HFF-Myc (cell line): ENCODE measurements around the gene RAB7B.

Source experiments
- DNase-seq: peaks from one replicate; pipeline ENCODE4 v3.0.0-alpha.2; 2011; ENCODE audit warnings: low read depth; ENCODE audit errors: extremely low read depth
- H3K4me3 ChIP-seq: replicated peaks from 2 replicates; pipeline ENCODE4 v1.5.1; 2011; ENCODE audit warnings: low read depth, mild to moderate bottlenecking, control low read depth, low read length
- CTCF ChIP-seq: IDR thresholded peaks from 2 replicates; pipeline ENCODE4 v1.5.1; 2012; ENCODE audit warnings: mild to moderate bottlenecking, low read depth, low read length, control low read depth; ENCODE audit errors: missing control alignments

RAB7B gene

DNA sequence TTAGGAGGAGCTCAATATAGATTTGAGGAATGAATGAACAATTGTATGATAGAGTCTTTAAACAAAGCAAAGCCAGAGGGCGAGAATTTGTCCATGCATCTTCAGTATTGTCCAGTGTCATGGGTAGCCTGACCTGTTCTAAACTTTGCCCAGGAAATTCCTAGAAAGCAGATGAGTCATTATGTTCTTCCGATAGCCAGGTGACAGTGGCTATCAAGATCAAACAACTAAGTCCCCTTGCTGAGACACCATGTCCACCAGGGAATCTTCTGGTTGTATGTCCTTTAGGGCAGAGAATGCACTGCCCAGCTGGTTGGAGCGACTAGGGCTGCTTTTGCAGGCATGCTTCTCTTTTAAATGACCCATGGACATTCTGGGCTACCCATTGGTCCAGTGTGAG is 58.1 kb downstream of the RAB7B start:
- H3K4me3 ChIP-seq: no peak overlapping the region
- DNase-seq: no peak
- TF ChIP-seq CTCF: no peak

- DNase-seq: no peak
- no peak overlapping the region for H3K4me3 ChIP-seq
- no peak for TF ChIP-seq CTCF
Measured at GRCh38 chr1:205944525-205944924, 58.7 kb downstream of the RAB7B start.

DNA sequence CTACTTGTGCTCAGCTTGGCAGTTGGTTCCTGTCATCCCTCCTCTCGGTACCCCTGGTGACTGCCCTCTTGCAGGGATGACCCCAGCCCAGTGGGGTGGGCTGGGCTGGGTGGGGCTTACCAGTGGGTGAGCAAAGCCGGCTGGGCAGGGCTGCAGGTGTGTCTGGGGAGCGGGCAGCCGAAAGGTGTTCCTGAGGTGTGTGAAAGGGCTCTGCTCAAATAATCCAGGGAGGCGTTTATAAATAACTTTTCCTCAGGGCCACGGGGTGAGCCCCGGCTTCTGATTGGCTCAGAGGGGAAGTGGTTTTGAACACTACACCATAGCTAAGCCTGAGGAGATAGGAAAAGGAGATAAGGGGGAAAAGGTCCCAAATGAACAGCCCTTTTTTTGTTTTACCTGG is 60.0 kb downstream of the RAB7B start, which contains the start of gene SLC26A9:
SLC26A9 (minus strand) TSS at position 212 of the 400 bp plus-strand sequence. CDS start 7,636 bp downstream, outside the sequence.
- no peak within 1 kb of the TSS for H3K4me3 ChIP-seq
- no peak for DNase-seq
- TF ChIP-seq CTCF: no peak

DNA sequence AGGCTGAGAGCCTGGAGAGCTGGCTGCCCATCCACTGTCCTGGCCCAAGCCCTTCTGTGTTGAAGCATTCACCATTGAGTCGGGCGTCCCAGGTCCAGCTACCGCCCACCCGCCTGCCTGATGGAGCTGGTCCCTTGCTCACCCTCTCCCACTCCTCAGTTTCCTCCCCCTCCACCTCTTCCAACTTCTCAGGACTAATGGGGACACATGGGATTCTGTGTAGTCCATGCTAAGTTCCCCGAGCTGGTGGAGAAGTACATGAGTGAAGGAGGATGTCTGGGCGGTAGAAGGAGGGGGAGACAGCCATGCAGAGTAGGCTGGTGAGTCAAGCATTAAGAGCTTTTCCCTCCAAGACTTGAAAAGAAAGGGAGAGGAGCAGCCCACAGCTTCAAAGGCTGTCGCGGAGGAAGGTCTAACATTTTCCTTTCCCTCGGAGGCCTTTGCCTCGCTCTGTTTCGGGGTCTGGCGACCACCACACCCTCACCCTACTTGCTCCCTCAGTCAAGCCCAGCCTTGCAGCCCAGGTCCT is 60.5 kb downstream of the RAB7B start:
- TF ChIP-seq CTCF: no peak
- DNase-seq: no peak
- no peak overlapping the region for H3K4me3 ChIP-seq

- DNase-seq: no peak
- no peak for TF ChIP-seq CTCF
- no peak overlapping the region for H3K4me3 ChIP-seq
Measured at GRCh38 chr1:205940710-205941109, 62.5 kb downstream of the RAB7B start.

- H3K4me3 ChIP-seq: no peak overlapping the region
- TF ChIP-seq CTCF: peak; percentile 29
- DNase-seq: no peak
Measured at GRCh38 chr1:205939690-205940330, 63.4 kb downstream of the RAB7B start.
